Muscle of back (tissue), 13 donors: ENCODE data around the gene PIANP. TPM values are rescaled to one million over a fixed set of nuclear protein-coding genes. Genes with fewer than 3 reads are reported as not detected.
"Not testable (repeated sequence)": the region's sequence is repeated elsewhere in the genome, so short reads cannot be mapped to it uniquely, and the experiment has no call there.

ENCODE experiments used
- DNase-seq, 3 donors: peaks; one replicate each; pipeline versions ENCODE4 v3.0.0 to v3.0.0-alpha.2; 2013
- long read RNA-seq, 9 donors: transcript quantifications; one replicate each; lab custom pipeline, GENCODE V29; 2026
- polyA plus RNA-seq, 10 donors: library from polyadenylated mRNA; unstranded; fragments of 120-200 nt; gene quantifications; one replicate each; pipeline ENCODE4 v1.2.1, GENCODE V29; 2013; ENCODE audit not compliant: insufficient read length in 10 of 10

The PIANP gene
- polyA plus RNA-seq: 1 to 10 TPM; 2.6 to 7.0 (median 4.4) TPM
- long read RNA-seq, donor 1: 0 reads
- long read RNA-seq, donor 2: 0 reads
- long read RNA-seq, donor 3: 0 reads
- long read RNA-seq, donor 4: 0 reads
- long read RNA-seq, donor 5, partial matches to known transcripts: 0 of 1 reads
- long read RNA-seq, donor 5, other reads (novel, unspliced or antisense): 0 of 1 reads
- long read RNA-seq, donor 6, partial matches to known transcripts: 0 of 1 reads
- long read RNA-seq, donor 6, other reads (novel, unspliced or antisense): 0 of 1 reads
- long read RNA-seq, donor 7, partial matches to known transcripts: 0 of 1 reads
- long read RNA-seq, donor 7, other reads (novel, unspliced or antisense): 0 of 1 reads
- long read RNA-seq, donor 8: 0 reads
- long read RNA-seq, donor 9: 0 reads

- peak in 2 of 3 donors; percentile 63 to 87 for DNase-seq
Observed at GRCh38 chr12:6700646-6701051, at the start of gene PIANP. PIANP (minus strand) TSS chr12:6700815; CDS start chr12:6698061, 2,754 bp downstream.

- DNase-seq: no peak
Observed at GRCh38 chr12:6748761-6749160, 48.1 kb upstream of the PIANP start.

GRCh38 chr12:6747216-6747615 lies 46.6 kb upstream of the PIANP start:
- DNase-seq: no peak

- DNase-seq: peak in 1 of 3 donors; percentile 38
Observed at GRCh38 chr12:6745741-6746525, 45.3 kb upstream of the PIANP start.

- DNase-seq: not testable (repeated sequence)
Observed at GRCh38 chr12:6743300-6743699, 42.7 kb upstream of the PIANP start.

- DNase-seq: no peak
Observed at GRCh38 chr12:6742834-6743233, 42.2 kb upstream of the PIANP start.

GRCh38 chr12:6742080-6742479 lies 41.5 kb upstream of the PIANP start:
- not testable (repeated sequence) for DNase-seq

GRCh38 chr12:6736754-6737153 lies 36.1 kb upstream of the PIANP start:
- no peak for DNase-seq

- peak; percentile 25 to 71 (median 43) for DNase-seq
Observed at GRCh38 chr12:6735448-6736191, 35.0 kb upstream of the PIANP start.

- DNase-seq: no peak
Observed at GRCh38 chr12:6734506-6735387, 34.1 kb upstream of the PIANP start.

GRCh38 chr12:6730169-6730568 lies 29.6 kb upstream of the PIANP start:
- no peak for DNase-seq

GRCh38 chr12:6729186-6729585 lies 28.6 kb upstream of the PIANP start:
- no peak for DNase-seq

GRCh38 chr12:6725350-6725749 lies 24.7 kb upstream of the PIANP start:
- no peak for DNase-seq

- no peak for DNase-seq
Observed at GRCh38 chr12:6724409-6724797, 23.8 kb upstream of the PIANP start.

GRCh38 chr12:6723607-6724408 lies 23.2 kb upstream of the PIANP start, which contains the start of gene COPS7A:
COPS7A (plus strand) TSS chr12:6724046; CDS start chr12:6724657, 611 bp downstream.
- DNase-seq: peak; percentile 97 to 99 (median 99)

GRCh38 chr12:6722863-6723262 lies 22.2 kb upstream of the PIANP start:
- no peak for DNase-seq

- DNase-seq: no peak
Observed at GRCh38 chr12:6716874-6717437, 16.3 kb upstream of the PIANP start.

- not testable (repeated sequence) for DNase-seq
Observed at GRCh38 chr12:6716031-6716873, 15.6 kb upstream of the PIANP start.

- no peak for DNase-seq
Observed at GRCh38 chr12:6708960-6709394, 8.4 kb upstream of the PIANP start.
